Measurements from ENCODE around the gene TBX22.

TBX22 gene, protein sequence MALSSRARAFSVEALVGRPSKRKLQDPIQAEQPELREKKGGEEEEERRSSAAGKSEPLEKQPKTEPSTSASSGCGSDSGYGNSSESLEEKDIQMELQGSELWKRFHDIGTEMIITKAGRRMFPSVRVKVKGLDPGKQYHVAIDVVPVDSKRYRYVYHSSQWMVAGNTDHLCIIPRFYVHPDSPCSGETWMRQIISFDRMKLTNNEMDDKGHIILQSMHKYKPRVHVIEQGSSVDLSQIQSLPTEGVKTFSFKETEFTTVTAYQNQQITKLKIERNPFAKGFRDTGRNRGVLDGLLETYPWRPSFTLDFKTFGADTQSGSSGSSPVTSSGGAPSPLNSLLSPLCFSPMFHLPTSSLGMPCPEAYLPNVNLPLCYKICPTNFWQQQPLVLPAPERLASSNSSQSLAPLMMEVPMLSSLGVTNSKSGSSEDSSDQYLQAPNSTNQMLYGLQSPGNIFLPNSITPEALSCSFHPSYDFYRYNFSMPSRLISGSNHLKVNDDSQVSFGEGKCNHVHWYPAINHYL

DNA sequence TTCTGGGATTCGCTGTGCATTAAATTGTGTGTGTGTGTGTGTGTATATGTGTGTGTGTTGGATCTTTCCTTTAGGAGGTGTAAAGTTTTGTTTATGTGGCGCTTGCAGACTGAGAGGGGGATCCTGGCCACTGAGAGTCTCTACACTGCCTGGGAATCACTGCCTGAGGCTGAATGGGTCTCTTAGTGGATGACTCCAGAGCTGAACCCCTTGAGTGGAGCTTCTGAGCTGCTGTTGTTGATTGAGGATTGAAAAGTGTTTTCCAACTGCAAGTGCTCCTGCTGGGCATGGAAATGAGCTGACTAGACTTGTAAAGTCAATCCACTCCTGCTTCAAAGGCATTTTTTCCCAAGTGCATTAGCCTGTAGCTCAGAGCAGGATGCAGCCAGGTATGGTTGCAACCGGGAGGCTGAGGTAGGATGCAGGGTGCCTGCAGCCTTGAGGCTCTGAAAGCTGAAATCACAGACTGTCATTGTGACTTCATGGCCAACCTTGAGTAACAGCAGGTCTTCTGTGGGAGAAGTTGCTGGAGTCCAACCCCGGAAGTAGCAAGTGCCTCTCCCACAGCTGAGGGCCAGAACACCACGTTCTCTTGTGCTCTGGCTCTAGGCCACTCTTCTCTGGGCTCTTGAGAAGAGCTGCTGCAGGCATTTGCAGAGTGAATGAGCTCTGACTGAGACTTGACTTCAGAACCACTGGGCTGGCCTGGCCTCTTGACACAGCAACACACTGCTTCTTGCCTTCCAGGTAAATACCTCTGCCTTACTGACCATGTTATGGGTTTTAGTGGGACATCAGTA, at the start of gene TBX22:
TSS of gene TBX22 (plus strand) at position 613 of the 800 bp plus-strand sequence. CDS start 7,517 bp downstream, outside the sequence.
- DNase-seq (ENCODE audit: low read depth, low spot score): no peak
- in situ Hi-C loops (cut with HindIII; ENCODE audit: low sequenced_read_pairs): no loop called here
- no peak for TF ChIP-seq CTCF (IDR thresholded peaks at IDR 0.05; ENCODE audit: low read depth, low read length)
- no peak within 1 kb of the TSS for H3K4me3 ChIP-seq (ENCODE audit: low read depth, low read length)

GRCh38 chrX:79975605-79976004, 38.9 kb upstream of the TBX22 start:
- in situ Hi-C loops (cut with HindIII; ENCODE audit: low sequenced_read_pairs): no loop called here
- no peak for TF ChIP-seq CTCF (IDR thresholded peaks at IDR 0.05; ENCODE audit: low read depth, low read length)
- no peak overlapping the region for H3K4me3 ChIP-seq (ENCODE audit: low read depth, low read length)
- DNase-seq (ENCODE audit: low read depth, low spot score): no peak

GRCh38 chrX:80004458-80004857, 10.1 kb upstream of the TBX22 start:
- TF ChIP-seq CTCF (IDR thresholded peaks at IDR 0.05; ENCODE audit: low read depth, low read length): no peak
- DNase-seq (ENCODE audit: low read depth, low spot score): no peak
- no peak overlapping the region for H3K4me3 ChIP-seq (ENCODE audit: low read depth, low read length)
- in situ Hi-C loops (cut with HindIII; ENCODE audit: low sequenced_read_pairs): no loop called here

- TF ChIP-seq CTCF (IDR thresholded peaks at IDR 0.05; ENCODE audit: low read depth, low read length): no peak
- in situ Hi-C loops (cut with HindIII; ENCODE audit: low sequenced_read_pairs): no loop called here
- no peak for DNase-seq (ENCODE audit: low read depth, low spot score)
- no peak overlapping the region for H3K4me3 ChIP-seq (ENCODE audit: low read depth, low read length)
Measured at GRCh38 chrX:80011522-80011921, 3.0 kb upstream of the TBX22 start.

- no peak for TF ChIP-seq CTCF (IDR thresholded peaks at IDR 0.05; ENCODE audit: low read depth, low read length)
- no peak for DNase-seq (ENCODE audit: low read depth, low spot score)
- in situ Hi-C loops (cut with HindIII; ENCODE audit: low sequenced_read_pairs): no loop called here
- no peak overlapping the region for H3K4me3 ChIP-seq (ENCODE audit: low read depth, low read length)
Measured at GRCh38 chrX:80016182-80016581, 1.6 kb downstream of the TBX22 start.

DNA sequence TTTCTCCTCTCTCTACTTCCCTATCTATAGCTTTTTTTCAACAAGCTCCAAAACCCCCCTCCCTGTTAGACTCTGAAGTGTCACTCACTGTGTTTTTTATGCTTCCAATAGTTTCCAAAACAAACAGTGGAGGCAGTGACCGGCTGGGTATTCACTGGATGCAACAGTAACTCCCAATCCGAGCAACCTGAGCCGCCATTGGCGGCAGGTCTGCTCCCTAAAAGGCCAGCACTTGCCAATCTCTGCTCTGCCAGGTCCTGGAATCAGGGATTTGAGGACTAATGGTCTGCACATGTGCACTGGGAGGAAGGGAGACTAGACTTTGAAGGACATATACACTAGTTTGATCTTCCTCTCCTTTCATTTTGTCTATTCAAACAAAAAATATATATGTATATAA, 7.1 kb downstream of the TBX22 start:
- H3K4me3 ChIP-seq (ENCODE audit: low read depth, low read length): no peak overlapping the region
- no peak for DNase-seq (ENCODE audit: low read depth, low spot score)
- TF ChIP-seq CTCF (IDR thresholded peaks at IDR 0.05; ENCODE audit: low read depth, low read length): no peak
- in situ Hi-C loops (cut with HindIII; ENCODE audit: low sequenced_read_pairs): no loop called here
